Parathyroid adenoma (tissue), 2 donors: Measurements from ENCODE around the gene GRIK1.

ENCODE experiments used
- H2AFZ ChIP-seq: fragments of 300-600 bp; sonication (generic); one replicate; pipeline ENCODE4 v1.7.0; 2017; ENCODE audit warnings: antibody characterized with exemption, mild to moderate bottlenecking
- H3K27ac ChIP-seq: fragments of 300-600 bp; sonication (generic); one replicate; pipeline ENCODE4 v1.7.0; 2017
- H3K27me3 ChIP-seq: fragments of 300-600 bp; sonication (generic); one replicate; pipeline ENCODE4 v1.7.0; 2017; ENCODE audit warnings: low read length; ENCODE audit not compliant: control insufficient read depth, insufficient read depth
- H3K36me3 ChIP-seq: fragments of 300-600 bp; sonication (generic); one replicate; pipeline ENCODE4 v1.7.0; 2017; ENCODE audit warnings: low read length; ENCODE audit not compliant: control insufficient read depth, insufficient read depth
- H3K4me1 ChIP-seq: fragments of 300-600 bp; sonication (generic); one replicate; pipeline ENCODE4 v1.7.0; 2017; ENCODE audit warnings: control low read depth
- H3K4me2 ChIP-seq: fragments of 300-600 bp; sonication (generic); one replicate; pipeline ENCODE4 v1.7.0; 2017; ENCODE audit warnings: low read length
- H3K4me3 ChIP-seq: fragments of 300-600 bp; sonication (generic); one replicate; pipeline ENCODE4 v1.7.0; 2017; ENCODE audit warnings: low read depth, low read length
- H3K79me2 ChIP-seq: fragments of 300-600 bp; sonication (generic); one replicate; pipeline ENCODE4 v1.7.0; 2017; ENCODE audit warnings: control low read depth
- H3K9ac ChIP-seq: fragments of 300-600 bp; sonication (generic); one replicate; pipeline ENCODE4 v1.7.0; 2017; ENCODE audit warnings: mild to moderate bottlenecking
- H3K9me3 ChIP-seq: fragments of 300-600 bp; sonication (generic); one replicate; pipeline ENCODE4 v1.7.0; 2017; ENCODE audit warnings: low read length; ENCODE audit not compliant: control insufficient read depth
- TF ChIP-seq, protein P1 (sequence below): fragments of 300-600 bp; sonication (generic); IDR thresholded peaks from one replicate; pipeline ENCODE4 v1.7.0; 2017; ENCODE audit warnings: antibody characterized with exemption, mild to moderate bottlenecking
- donor health status: primary hyperparathyroidism.

GRIK1 gene

DNA sequence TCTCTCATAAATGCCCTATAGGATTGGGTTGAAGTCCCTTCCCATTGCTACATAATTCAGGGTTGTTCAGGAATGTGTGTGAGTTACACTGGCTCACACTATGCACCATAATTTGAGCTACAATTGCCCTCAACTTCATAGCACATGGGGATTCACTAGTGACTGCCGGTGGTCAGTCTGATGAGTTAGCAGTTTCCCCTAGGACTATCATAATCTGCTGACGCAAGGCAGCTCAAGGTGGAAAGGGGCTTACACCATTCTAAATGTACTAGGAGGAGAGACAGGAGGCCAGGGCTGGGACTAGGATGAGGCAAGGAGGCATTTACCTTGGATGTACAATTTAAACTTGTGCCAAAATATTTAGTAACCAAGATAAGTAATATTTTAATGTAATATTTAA lies 224.7 kb downstream of the GRIK1 start:
- H3K4me3 ChIP-seq, result no peak overlapping the region
- H3K27me3 ChIP-seq, result no peaks in the 10 kb centered on the region
- no peak overlapping the region for H2AFZ ChIP-seq
- H3K4me1 ChIP-seq, result no peaks in the 10 kb centered on the region
- no peaks in the 10 kb centered on the region for H3K9me3 ChIP-seq
- no peaks in the 10 kb centered on the region for H3K36me3 ChIP-seq
- no peak overlapping the region for H3K9ac ChIP-seq
- TF ChIP-seq, protein P1, sequence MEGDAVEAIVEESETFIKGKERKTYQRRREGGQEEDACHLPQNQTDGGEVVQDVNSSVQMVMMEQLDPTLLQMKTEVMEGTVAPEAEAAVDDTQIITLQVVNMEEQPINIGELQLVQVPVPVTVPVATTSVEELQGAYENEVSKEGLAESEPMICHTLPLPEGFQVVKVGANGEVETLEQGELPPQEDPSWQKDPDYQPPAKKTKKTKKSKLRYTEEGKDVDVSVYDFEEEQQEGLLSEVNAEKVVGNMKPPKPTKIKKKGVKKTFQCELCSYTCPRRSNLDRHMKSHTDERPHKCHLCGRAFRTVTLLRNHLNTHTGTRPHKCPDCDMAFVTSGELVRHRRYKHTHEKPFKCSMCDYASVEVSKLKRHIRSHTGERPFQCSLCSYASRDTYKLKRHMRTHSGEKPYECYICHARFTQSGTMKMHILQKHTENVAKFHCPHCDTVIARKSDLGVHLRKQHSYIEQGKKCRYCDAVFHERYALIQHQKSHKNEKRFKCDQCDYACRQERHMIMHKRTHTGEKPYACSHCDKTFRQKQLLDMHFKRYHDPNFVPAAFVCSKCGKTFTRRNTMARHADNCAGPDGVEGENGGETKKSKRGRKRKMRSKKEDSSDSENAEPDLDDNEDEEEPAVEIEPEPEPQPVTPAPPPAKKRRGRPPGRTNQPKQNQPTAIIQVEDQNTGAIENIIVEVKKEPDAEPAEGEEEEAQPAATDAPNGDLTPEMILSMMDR, result no peak
- no peak overlapping the region for H3K27ac ChIP-seq
- H3K79me2 ChIP-seq, result no peaks in the 10 kb centered on the region
- no peak overlapping the region for H3K4me2 ChIP-seq

DNA sequence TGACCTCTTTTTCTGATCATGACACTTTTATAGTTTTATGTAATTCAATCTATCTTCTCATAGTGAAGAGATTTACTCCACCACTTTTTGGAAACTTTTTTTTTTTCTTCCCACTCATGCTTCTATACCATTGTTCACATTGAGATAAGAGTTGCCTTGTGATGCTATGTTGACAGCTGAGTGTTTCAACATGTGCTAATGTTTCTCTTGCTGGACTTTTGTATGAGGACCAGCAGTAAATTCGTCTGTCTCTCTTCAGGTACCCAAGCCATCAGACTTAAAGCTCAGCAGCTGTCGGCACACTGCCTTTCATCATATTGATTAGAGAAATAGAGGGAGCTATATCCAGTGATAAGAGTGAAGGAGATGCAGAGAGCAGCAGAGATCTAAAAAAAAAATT lies 227.0 kb downstream of the GRIK1 start:
- Histone ChIP-seq H3K4me2 (no peak overlapping the region), H2AFZ (no peak overlapping the region), H3K4me3 (no peak overlapping the region), H3K27ac (no peak overlapping the region), H3K27me3 (no peaks in the 10 kb centered on the region), H3K9me3 (no peaks in the 10 kb centered on the region), H3K4me1 (no peaks in the 10 kb centered on the region), H3K79me2 (no peaks in the 10 kb centered on the region), H3K36me3 (no peaks in the 10 kb centered on the region), H3K9ac (no peak overlapping the region)
- TF ChIP-seq, protein P1, result no peak

DNA sequence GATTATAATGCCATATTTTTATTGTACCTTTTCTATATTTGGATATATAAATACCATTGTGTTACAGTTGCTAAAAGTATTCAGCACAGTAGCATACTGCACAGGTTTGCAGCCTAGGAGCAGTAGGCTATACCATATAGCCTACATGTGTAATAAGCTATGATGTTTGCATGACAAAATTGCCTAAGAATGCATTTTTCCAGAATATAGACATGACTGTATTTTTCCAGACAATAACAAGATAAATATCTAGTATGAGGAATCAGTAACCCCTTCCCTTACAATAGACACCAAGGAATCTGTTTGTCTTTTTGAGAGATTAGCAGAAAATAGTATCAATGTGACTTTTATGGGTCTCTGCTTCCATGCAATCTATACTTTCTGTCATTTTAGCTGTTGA lies 228.6 kb downstream of the GRIK1 start:
- Histone ChIP-seq H3K27ac (no peak overlapping the region), H3K9me3 (no peaks in the 10 kb centered on the region), H3K27me3 (no peaks in the 10 kb centered on the region), H3K4me3 (no peak overlapping the region), H3K4me1 (no peaks in the 10 kb centered on the region), H3K36me3 (no peaks in the 10 kb centered on the region), H2AFZ (no peak overlapping the region), H3K4me2 (no peak overlapping the region), H3K79me2 (no peaks in the 10 kb centered on the region), H3K9ac (no peak overlapping the region)
- TF ChIP-seq, protein P1, result no peak

DNA sequence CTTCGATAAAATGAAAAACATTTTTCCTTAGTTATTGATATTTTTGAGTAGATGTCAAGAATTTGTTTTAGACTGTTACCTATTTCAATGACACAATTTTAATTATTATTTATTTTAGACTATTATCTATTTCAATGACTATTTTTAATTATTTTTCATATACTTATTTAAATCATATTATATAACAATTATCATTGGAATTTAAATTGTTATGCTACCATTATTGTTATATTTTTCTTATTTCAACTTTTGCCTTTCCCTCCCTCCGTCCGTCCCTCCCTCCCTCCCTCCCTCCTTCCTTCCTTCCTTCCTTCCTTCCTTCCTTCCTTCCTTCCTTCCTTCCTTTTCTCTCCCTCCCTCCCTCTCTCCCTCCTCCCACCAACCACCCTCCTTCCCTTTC lies 229.3 kb downstream of the GRIK1 start:
- Histone ChIP-seq H3K4me3 (no peak overlapping the region), H3K9me3 (no peaks in the 10 kb centered on the region), H2AFZ (no peak overlapping the region), H3K27ac (no peak overlapping the region), H3K36me3 (no peaks in the 10 kb centered on the region), H3K79me2 (no peaks in the 10 kb centered on the region), H3K9ac (no peak overlapping the region), H3K4me2 (no peak overlapping the region), H3K27me3 (no peaks in the 10 kb centered on the region), H3K4me1 (no peaks in the 10 kb centered on the region)
- TF ChIP-seq, protein P1, result no peak

DNA sequence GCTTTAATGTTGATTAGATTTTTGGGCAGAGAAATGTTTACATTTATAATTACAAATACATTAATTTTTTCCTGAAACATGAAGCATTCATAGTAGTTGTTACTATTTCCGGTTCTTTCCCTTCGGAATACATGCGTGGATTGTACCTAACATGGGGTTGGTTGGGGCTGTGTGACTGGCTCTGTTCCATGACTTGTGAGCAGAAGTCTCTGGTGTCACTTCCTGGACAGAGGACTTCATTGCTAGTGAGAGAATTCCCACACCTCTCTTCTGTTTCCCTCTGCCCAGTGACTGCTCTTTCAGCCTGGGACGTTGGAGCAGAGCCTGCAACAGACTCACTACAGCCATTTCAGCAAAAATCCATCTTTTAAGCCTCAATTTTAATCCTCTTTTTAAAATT lies 231.4 kb downstream of the GRIK1 start:
- H3K4me3 ChIP-seq, result no peak overlapping the region
- no peaks in the 10 kb centered on the region for H3K9me3 ChIP-seq
- no peak overlapping the region for H3K27ac ChIP-seq
- no peak overlapping the region for H2AFZ ChIP-seq
- TF ChIP-seq, protein P1, result no peak
- no peak overlapping the region for H3K9ac ChIP-seq
- H3K27me3 ChIP-seq, result no peaks in the 10 kb centered on the region
- H3K4me2 ChIP-seq, result no peak overlapping the region
- no peaks in the 10 kb centered on the region for H3K4me1 ChIP-seq
- no peaks in the 10 kb centered on the region for H3K79me2 ChIP-seq
- H3K36me3 ChIP-seq, result no peaks in the 10 kb centered on the region
